ENCODE data around the gene ZNF341.

ZNF341 gene

DNA sequence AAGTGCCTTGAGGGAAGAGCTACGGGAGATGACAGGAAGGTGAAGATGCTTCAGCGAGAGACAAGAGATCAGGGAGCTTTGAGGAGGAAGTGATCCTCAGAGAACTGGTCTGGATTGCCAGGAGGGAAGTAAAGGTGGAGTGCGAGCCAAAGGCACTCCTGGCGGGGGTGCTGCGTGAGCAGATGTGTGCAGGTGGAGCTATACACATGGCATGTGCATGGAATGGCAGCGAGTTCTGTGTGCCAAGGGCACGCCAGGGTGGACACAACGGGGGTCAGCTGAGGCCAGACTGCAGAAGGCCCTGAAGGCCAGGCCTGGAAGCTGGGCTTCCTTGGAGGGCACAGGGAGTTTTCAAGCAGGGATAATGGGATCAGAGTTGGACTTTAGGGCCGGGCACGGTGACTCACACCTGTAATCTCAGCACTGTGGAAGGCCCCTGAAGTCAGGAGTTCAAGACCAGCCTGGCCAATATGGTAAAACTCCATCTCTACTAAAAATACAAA, 17.9 kb upstream of the ZNF341 start:
- Mint-ChIP-seq H3K9me3 (no peaks in the 10 kb centered on the region), H3K4me1 (ENCODE audit: low read depth) (peaks cover 14% of the 10 kb centered on the region), H3K27me3 (no peaks in the 10 kb centered on the region), H3K27ac (no peak overlapping the region), H3K4me3 (no peak overlapping the region), H3K36me3 (ENCODE audit: low read depth) (peaks cover 13% of the 10 kb centered on the region)

DNA sequence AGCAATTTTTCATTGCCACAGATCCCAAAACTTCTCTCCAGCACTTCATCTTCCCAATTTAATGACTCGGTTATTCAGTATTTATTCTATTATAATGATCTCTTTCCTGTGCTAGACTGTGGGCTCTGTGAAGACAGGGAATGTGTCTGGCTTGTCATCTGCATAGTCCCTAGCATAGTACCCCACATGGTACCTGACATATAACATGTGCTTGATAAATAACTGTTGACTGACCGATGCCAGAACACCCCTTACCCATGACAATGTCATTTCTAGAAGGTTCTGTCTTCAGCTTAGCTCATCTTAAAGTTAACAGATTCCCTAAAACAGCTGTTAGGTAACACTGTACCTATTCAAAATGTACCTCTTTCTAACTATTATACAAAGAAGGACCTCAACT, 15.3 kb upstream of the ZNF341 start:
- Mint-ChIP-seq H3K27ac (no peak overlapping the region), H3K4me1 (ENCODE audit: low read depth) (peaks cover 22% of the 10 kb centered on the region), H3K27me3 (no peaks in the 10 kb centered on the region), H3K36me3 (ENCODE audit: low read depth) (peaks cover 6% of the 10 kb centered on the region), H3K9me3 (no peaks in the 10 kb centered on the region), H3K4me3 (no peak overlapping the region)

DNA sequence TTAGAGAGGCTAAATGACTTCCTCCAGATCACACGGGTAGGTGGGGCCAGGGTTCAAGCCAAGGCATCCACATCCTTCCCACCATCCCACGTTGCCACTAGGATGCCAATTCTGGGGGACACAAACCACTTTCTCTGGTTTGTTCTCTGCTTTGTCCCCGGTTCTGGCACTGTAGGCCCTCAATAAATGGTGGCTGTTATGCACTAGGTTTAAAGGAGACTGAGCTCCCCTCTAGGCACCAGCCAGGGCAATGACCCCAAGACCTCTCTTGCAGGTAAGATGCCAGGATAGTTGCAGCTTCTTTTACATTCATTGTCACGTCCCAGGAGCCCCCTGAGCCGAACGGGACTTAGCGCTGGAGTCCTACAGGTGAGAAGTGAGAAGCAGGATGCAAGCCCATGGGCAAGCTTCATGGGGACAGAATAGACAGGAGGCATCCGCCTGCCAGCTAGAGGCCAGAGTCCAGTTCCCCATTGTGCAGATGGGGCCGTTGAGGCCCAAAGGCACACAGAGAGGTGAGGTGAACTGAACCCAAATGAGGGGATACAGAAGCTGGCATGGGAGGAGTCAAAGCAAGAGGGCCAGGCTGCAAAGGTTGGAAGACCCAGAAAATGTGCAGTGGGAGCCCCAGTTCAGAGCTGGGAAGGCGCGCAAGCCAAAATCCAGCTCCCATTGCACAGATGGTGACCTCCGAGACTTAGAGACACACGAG, 12.4 kb upstream of the ZNF341 start:
- H3K9me3 Mint-ChIP-seq = no peaks in the 10 kb centered on the region
- no peaks in the 10 kb centered on the region for H3K27me3 Mint-ChIP-seq
- no peaks in the 10 kb centered on the region for H3K36me3 Mint-ChIP-seq (ENCODE audit: low read depth)
- peak overlapping the region; percentile 92 for H3K4me3 Mint-ChIP-seq
- H3K4me1 Mint-ChIP-seq (ENCODE audit: low read depth) = peaks cover 22% of the 10 kb centered on the region
- peak overlapping the region; percentile 91 for H3K27ac Mint-ChIP-seq

DNA sequence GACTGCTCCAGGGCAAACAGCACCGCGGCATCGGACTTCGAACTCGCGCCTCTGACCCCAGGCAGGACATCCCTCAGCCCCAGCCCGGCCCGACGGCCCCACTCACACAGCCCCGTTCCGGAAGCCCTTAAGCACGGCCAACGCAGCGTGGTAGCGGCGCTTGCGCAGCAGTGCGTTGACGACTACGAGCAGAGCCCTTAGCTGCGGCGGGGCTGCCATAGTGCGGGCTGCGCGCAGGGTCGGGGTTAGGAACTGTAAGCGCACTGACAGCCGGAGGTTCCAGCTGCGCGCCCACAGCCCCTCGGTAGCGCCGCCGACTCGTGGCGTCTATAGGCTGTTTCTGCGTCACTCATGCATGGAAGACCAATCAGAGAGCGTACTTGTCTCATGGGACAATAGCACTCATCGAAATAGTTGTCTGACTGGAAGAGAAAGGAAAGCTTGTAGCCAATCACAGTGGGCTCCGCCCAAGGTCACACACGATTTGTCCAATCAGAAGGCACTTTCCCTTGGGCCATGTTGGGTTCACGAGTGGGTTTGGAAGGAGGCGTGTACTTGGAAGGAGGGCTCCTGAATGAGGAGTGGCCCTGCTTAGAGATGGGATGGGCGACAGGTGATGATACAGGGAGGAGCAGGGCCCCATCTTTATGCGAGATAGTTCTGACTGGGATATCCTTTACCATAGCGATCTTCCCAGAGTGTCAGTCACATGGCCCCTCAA, 11.6 kb upstream of the ZNF341 start, which contains the start of gene PXMP4:
TSS of gene PXMP4 (minus strand) at position 322 of the 721 bp plus-strand sequence. CDS start at position 219, 103 bp downstream.
- Mint-ChIP-seq H3K27me3 (no peaks in the 10 kb centered on the region), H3K27ac (peak within 1 kb of the TSS; percentile 91), H3K9me3 (no peaks in the 10 kb centered on the region), H3K4me1 (ENCODE audit: low read depth) (peaks cover 22% of the 10 kb centered on the region), H3K4me3 (peak within 1 kb of the TSS; percentile 92), H3K36me3 (ENCODE audit: low read depth) (no peaks in the 10 kb centered on the region)

DNA sequence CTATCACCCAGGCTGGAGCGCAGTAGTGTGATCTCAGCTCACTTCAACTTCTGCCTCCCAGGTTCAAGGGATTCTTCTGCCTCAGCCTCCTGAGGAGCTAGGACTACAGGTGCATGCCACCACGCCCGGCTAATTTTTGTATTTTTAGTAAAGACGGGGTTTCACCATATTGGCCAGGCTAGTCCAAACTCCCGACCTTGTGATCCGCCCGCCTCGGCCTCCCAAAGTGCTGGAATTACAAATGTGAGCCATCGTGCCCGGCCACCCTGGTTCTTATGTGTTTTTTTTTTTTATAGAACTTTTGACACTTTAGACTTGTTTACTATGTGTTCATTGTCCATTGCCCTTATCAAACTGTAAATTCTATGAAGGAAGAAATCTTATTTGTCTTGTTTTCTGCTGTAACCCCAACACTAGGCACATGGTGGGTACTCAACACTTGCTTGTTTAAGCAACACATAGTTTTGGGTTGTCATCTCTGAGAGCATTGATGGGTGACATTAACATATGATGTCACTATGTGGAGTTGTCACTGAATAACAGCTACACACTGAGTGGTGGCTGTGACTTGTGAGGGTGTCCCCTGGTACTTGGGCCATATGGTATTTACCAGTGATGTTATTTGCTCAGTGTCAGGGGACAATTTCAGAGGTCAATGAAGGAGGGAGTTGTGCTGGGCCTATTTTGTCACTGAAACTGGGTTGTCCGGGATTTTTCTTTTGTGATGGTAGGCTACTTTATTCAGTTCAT, 10.2 kb upstream of the ZNF341 start:
- H3K27ac Mint-ChIP-seq = peak overlapping the region; percentile 11
- H3K27me3 Mint-ChIP-seq = no peaks in the 10 kb centered on the region
- no peaks in the 10 kb centered on the region for H3K9me3 Mint-ChIP-seq
- H3K4me1 Mint-ChIP-seq (ENCODE audit: low read depth) = peaks cover 22% of the 10 kb centered on the region
- no peaks in the 10 kb centered on the region for H3K36me3 Mint-ChIP-seq (ENCODE audit: low read depth)
- H3K4me3 Mint-ChIP-seq = no peak overlapping the region

DNA sequence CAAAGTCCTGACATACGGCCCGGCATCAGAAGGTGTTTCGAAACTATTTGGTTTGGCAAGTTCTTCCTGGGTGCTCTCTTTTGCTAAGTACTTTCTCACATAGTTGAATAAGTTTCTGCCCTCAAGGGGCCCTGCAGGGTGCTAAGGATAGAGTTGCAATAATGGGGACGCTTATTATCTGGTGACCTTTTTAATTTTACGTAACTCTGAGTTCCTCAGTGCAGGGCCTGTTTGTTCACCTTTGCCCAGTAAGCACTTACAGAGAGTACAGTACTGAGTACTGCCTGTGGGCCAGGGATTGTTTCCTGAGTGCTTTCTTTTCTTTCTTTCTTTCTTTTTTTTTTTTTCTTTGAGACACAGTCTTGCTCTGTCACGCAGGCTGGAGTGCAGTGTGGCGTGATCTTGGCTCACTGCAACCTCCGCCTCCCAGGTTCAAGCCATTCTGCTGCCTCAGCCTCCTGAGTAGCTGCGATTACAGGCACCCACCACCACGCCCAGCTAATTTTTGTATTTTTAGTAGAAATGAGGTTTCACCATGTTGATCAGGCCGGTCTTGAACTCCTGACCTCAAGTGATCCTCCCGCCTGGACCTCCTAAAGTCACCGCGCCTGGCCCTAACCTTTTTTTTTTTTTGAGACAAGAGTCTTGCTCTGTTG, 7.2 kb upstream of the ZNF341 start:
- Mint-ChIP-seq H3K27ac (no peak overlapping the region), H3K9me3 (no peaks in the 10 kb centered on the region), H3K36me3 (ENCODE audit: low read depth) (no peaks in the 10 kb centered on the region), H3K27me3 (no peaks in the 10 kb centered on the region), H3K4me3 (no peak overlapping the region), H3K4me1 (ENCODE audit: low read depth) (peaks cover 13% of the 10 kb centered on the region)

DNA sequence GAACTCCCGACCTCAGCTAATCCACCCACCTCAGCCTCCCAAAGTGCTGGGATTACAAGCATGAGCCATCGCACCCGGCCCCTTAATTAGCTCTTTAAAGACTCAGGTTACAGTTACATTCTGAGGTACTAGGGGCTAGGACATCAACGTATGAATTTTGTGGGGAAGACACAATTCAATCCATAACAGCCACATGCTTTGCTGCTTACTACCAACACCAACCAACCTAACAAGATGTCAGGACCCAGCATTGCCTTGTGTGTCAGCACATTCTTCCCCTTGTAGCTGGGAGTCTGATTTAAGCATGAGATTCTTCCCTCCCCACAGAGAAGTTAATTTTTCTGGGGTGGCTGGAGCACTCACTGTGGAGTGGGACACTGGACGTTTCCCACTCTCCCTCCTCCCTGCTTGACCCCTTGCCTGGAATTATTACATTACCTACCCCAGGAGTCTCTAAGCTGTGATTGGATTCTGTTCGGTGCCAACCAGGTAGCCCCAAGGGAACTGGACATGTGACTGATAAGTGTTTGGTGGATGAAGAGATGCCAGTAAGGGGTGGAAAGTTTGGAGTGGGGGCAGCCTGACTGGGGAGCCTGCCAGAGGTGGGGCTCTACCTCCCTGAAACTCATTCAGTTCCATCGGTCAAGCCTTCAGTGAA, 6.1 kb upstream of the ZNF341 start:
- no peaks in the 10 kb centered on the region for H3K9me3 Mint-ChIP-seq
- H3K4me3 Mint-ChIP-seq = no peak overlapping the region
- H3K4me1 Mint-ChIP-seq (ENCODE audit: low read depth) = peaks cover 4% of the 10 kb centered on the region
- no peaks in the 10 kb centered on the region for H3K36me3 Mint-ChIP-seq (ENCODE audit: low read depth)
- no peak overlapping the region for H3K27ac Mint-ChIP-seq
- no peaks in the 10 kb centered on the region for H3K27me3 Mint-ChIP-seq

DNA sequence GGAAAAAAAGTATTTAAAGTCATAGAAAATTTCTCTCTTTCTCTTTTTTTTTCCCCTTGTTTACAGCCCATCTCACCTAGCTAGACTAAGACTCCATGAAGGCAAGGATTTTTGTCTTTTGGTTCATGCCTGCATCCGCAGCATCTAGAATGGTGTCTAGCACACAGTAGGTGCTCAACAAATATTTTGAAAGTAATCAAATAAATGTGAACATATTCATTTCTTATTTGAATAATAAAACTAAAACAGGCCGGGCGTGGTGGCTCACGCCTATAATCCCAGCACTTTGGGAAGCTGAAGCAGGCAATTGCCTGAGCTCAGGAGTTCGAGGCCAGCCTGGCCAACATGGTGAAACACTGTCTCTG, 4.7 kb upstream of the ZNF341 start:
- no peak overlapping the region for H3K27ac Mint-ChIP-seq

DNA sequence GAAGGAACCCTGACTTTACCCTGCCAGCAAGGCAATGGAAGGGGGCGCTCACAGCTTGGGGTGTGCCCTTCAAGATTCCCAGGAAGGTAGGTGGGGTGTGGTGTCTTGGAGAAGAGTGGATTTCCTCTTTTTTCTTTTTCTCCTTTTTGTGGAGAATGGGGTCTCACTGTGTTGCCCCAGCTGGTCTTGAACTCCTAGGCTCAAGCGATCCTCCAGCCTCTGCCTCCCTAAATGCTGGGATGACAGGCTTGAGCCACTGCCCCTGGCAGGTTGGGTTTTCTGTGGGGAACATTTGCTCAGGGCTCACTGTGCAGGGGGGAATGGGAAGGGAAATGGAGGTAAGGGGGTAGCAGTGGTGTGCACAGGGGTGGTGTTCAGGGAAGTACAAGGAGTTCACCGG, 4.0 kb upstream of the ZNF341 start:
- Mint-ChIP-seq H3K36me3 (ENCODE audit: low read depth) (no peaks in the 10 kb centered on the region), H3K27me3 (no peaks in the 10 kb centered on the region), H3K9me3 (no peaks in the 10 kb centered on the region), H3K4me3 (no peak overlapping the region), H3K4me1 (ENCODE audit: low read depth) (peaks cover 9% of the 10 kb centered on the region), H3K27ac (no peak overlapping the region)

More for the DNA sequence above, 4.7 kb upstream of the ZNF341 start:
- Mint-ChIP-seq H3K4me1 (ENCODE audit: low read depth) (peaks cover 5% of the 10 kb centered on the region), H3K27me3 (no peaks in the 10 kb centered on the region), H3K36me3 (ENCODE audit: low read depth) (no peaks in the 10 kb centered on the region), H3K4me3 (no peak overlapping the region), H3K9me3 (no peaks in the 10 kb centered on the region)

DNA sequence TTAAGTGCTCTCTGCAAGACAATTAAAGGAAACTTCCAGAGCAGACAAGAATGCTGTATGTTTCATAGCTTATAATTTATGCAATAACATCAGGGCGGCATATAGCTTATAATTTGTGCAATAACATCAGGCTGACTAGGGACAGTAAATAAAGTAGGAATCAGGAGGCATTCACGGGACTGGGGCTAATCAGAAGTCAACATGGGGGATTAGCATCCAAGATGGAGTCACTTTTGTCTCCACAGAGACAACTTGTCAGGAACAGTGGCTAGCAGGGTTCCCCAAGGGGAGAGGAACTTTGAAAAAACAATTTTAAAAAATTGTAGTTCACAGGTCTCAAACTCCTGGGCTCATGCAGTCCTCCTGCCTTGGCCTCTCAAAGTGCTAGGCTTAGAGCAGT, 3.3 kb upstream of the ZNF341 start:
- no peaks in the 10 kb centered on the region for H3K9me3 Mint-ChIP-seq
- H3K27me3 Mint-ChIP-seq = no peaks in the 10 kb centered on the region
- no peak overlapping the region for H3K4me3 Mint-ChIP-seq
- H3K4me1 Mint-ChIP-seq (ENCODE audit: low read depth) = peaks cover 13% of the 10 kb centered on the region
- H3K27ac Mint-ChIP-seq = no peak overlapping the region
- H3K36me3 Mint-ChIP-seq (ENCODE audit: low read depth) = no peaks in the 10 kb centered on the region

DNA sequence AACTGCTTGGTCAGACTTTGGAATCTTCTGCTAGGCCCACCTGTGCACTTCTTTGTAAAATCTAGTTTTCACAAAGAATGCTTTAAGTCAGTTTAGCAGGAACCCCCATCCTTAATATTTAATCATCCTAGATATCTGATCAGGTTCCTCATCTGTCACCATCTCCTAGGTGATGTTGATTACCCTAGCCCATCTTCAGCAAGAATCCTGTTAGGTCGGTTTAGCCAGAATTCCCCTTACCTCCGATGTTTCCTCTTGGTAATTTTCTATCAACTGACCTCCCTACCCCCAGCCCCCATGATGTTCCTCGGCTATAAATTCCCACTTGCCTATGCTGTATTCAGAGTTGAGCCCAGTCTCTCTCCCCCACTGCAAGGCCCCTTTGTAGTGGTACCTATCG, 2.7 kb upstream of the ZNF341 start:
- Mint-ChIP-seq H3K4me1 (ENCODE audit: low read depth) (peaks cover 20% of the 10 kb centered on the region), H3K27me3 (no peaks in the 10 kb centered on the region), H3K27ac (no peak overlapping the region), H3K4me3 (no peak overlapping the region), H3K36me3 (ENCODE audit: low read depth) (no peaks in the 10 kb centered on the region), H3K9me3 (no peaks in the 10 kb centered on the region)

DNA sequence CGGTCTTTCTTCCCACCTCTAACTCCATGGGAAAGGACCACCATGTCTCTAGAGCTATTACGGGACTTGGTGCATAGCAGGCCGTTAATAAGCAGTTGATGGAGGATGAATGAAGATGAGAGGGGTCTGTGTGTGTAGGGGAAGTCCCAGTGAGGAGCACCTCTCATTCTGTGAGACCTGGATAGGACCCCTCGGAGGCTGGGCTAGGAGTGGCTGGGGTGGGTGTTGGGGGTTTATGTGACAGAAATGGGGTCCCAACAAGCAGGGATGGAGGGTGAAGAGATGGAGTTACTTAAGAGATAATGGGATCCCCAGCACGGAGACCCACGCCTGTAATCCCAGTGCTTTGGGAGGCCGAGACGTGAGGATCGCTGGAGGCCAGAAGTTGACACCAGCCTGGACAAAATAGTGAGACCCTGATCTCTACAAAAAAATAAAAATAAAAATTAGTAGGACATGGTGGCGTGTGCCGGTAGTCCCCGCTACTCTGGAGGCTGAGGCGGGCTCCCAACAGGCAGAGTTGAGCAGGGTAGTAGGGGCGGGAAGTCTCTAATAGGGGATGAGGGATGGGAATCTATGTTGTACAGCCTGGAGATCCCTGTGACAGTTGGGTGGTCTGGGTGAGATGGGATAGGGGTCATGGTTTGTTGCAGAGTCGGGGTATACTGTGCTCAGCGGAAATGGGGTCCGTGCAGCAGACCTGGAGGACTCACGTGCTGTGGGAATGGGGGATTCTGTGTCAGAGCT, 677 bp upstream of the ZNF341 start:
- peaks cover 2% of the 10 kb centered on the region for H3K9me3 Mint-ChIP-seq
- H3K27me3 Mint-ChIP-seq = no peaks in the 10 kb centered on the region
- H3K4me3 Mint-ChIP-seq = peak overlapping the region; percentile 86
- peaks cover 22% of the 10 kb centered on the region for H3K4me1 Mint-ChIP-seq (ENCODE audit: low read depth)
- H3K36me3 Mint-ChIP-seq (ENCODE audit: low read depth) = peaks cover 7% of the 10 kb centered on the region
- H3K27ac Mint-ChIP-seq = peak overlapping the region; percentile 93

DNA sequence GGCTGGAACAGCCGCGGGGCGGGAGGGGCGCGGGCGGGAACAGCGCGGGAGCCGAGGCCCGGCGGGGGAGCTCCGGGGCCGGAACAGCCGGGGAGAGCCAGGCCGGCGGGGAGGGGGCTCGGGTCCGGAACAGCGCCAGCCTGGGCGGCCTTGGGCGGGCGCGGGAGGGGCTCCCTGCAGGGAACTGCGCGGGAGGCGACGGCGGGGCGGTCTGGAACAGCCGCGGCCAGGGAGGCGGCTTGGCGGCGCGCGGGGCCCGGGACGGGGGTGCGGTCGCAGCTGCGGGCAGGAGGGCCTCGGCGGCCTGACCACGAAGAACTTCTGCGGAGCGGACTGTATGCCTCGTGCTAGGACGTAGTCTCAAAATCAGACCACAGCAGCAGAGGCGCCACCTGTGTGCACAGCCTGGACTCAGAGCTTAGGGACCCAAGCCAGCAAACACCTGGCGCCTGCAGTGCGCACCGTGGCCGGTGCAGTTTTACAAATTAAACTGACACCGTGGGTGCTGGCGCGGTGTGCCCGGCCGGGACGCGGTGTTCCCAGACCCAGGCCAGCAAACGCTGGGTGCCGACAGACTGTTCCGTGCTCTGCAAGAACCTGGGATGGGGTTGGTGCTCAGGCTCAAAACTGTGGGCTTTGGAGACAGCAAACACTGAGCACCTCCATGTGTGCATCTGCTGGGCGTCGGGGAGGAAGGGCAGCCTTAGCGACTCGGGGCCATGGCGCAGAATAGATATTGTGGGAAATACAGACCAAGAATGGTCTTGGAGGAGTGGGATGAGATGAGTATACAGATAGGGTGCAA, 572 bp downstream of the ZNF341 start:
- peaks cover 22% of the 10 kb centered on the region for H3K4me1 Mint-ChIP-seq (ENCODE audit: low read depth)
- H3K4me3 Mint-ChIP-seq = peak overlapping the region; percentile 84
- peak overlapping the region; percentile 77 for H3K27ac Mint-ChIP-seq
- no peaks in the 10 kb centered on the region for H3K27me3 Mint-ChIP-seq
- peaks cover 9% of the 10 kb centered on the region for H3K9me3 Mint-ChIP-seq
- H3K36me3 Mint-ChIP-seq (ENCODE audit: low read depth) = peaks cover 17% of the 10 kb centered on the region

All from stimulated activated naive CD8-positive, alpha-beta T cell treated with anti-CD3 and anti-CD28 coated beads, Interleukin-15, Interleukin-2, amounts not matched to agents 100 ng/mL and 50 ng/mL, for 24 hours (primary cell).